H1 (cell line): ENCODE data around the gene TINAGL1. TPM values are rescaled to one million over a fixed set of nuclear protein-coding genes. Genes with fewer than 3 reads are reported as not detected.

Source experiments
- KDM1A ChIP-seq: fragments of 200-600, 300-600 bp; sonication (generic); IDR thresholded peaks from 2 replicates; pipeline ENCODE4 v1.7.1; 2016; ENCODE audit warnings: mild to moderate bottlenecking, low read length, borderline replicate concordance
- NRF1 ChIP-seq: IDR thresholded peaks from 2 replicates; pipeline ENCODE4 v1.6.1; 2011; ENCODE audit warnings: mild to moderate bottlenecking, low read depth, low read length, improper control_type of control experiment
- POU5F1 ChIP-seq: IDR thresholded peaks from 2 replicates; pipeline ENCODE4 v1.6.1; 2011; ENCODE audit warnings: low read depth, mild to moderate bottlenecking, low read length, moderate library complexity
- RAD21 ChIP-seq, 2 experiments: IDR thresholded peaks in 1 of 2; conservative IDR thresholded peaks in 1 of 2; 2 replicates each; pipeline ENCODE4 v1.6.1; 2011; ENCODE audit warnings: low read depth in 2 of 2, low read length in 2 of 2, improper control_type of control experiment in 1 of 2, inconsistent platforms in 1 of 2, mild to moderate bottlenecking in 1 of 2, moderate library complexity in 1 of 2
- SAP30 ChIP-seq: fragments of 300-600 bp; sonication (generic); IDR thresholded peaks from 2 replicates; pipeline ENCODE4 v1.7.1; 2012; ENCODE audit warnings: low read length, moderate library complexity, mild to moderate bottlenecking, inconsistent platforms; ENCODE audit not compliant: insufficient read depth, insufficient replicate concordance
- polyA plus RNA-seq, 7 experiments: library from polyadenylated mRNA; depleted of rRNA in 3 of 7; stranded (reverse) in 5 of 7; unstranded in 2 of 7; fragments of >200 nt in 5 of 7; fragments of 200-250 nt in 2 of 7; gene quantifications; 1 replicate in 5 of 7; 2 replicates in 1 of 7; 4 replicates in 1 of 7; pipeline versions ENCODE4 v1.2.1 to v1.2.3, GENCODE V29; 2011 to 2013; ENCODE audit warnings: missing spikeins in 2 of 7, mixed read lengths in 2 of 7
- total RNA-seq: library from RNA; stranded (reverse); fragmentation: NEBNext Ultra II Directional; extraction: Animal tissue kit (Norgen Biotek cat#: 25700); gene quantifications from 2 replicates; pipeline ENCODE4 v1.2.1, GENCODE V29; 2021

TINAGL1 gene
- total and polyA plus RNA-seq, 2 of the 8 experiments (the other 6 are each of a cell fraction or from before 2014, with no cell fraction given) = 11.2 to 21.7 TPM

- TF ChIP-seq KDM1A (no peak), RAD21 (IDR thresholded peaks at IDR 0.05 in 1 of 2, conservative IDR thresholded peaks at IDR 0.05 in 1 of 2; ENCODE audit: low read depth in 2 of 2, low read length in 2 of 2) (no peak), NRF1 (no peak), SAP30 (no peak), POU5F1 (no peak)
Observed at GRCh38 chr1:31627301-31627929, 51.1 kb downstream of the TINAGL1 start (continued).
